Measurements from ENCODE around the gene TRPV5.

Gene TRPV5

GRCh38 chr7:142908290-142908689 lies 25.3 kb downstream of the TRPV5 start:
- no peak for DNase-seq

- DNase-seq = no peak
These were observed 26.9 kb downstream of the TRPV5 start for GRCh38 chr7:142906643-142907042.

GRCh38 chr7:142905759-142906158 lies 27.8 kb downstream of the TRPV5 start:
- no peak for DNase-seq

- no peak for DNase-seq
These were observed 29.4 kb downstream of the TRPV5 start for GRCh38 chr7:142904128-142904527.

- DNase-seq = no peak
These were observed 31.9 kb downstream of the TRPV5 start for GRCh38 chr7:142901426-142902259.

GRCh38 chr7:142899661-142900060 lies 33.9 kb downstream of the TRPV5 start:
- peak; percentile 38 for DNase-seq

GRCh38 chr7:142898377-142899170 lies 35.0 kb downstream of the TRPV5 start:
- no peak for DNase-seq

GRCh38 chr7:142897691-142898090 lies 35.9 kb downstream of the TRPV5 start:
- no peak for DNase-seq

GRCh38 chr7:142896741-142897379 lies 36.7 kb downstream of the TRPV5 start:
- no peak for DNase-seq

GRCh38 chr7:142896151-142896550 lies 37.4 kb downstream of the TRPV5 start:
- no peak for DNase-seq

- DNase-seq = no peak
These were observed 38.5 kb downstream of the TRPV5 start for GRCh38 chr7:142894985-142895593.

- no peak for DNase-seq
These were observed 39.2 kb downstream of the TRPV5 start for GRCh38 chr7:142894112-142894984.

GRCh38 chr7:142892951-142893350 lies 40.6 kb downstream of the TRPV5 start:
- DNase-seq = no peak

- DNase-seq = peak; percentile 34
These were observed 42.0 kb downstream of the TRPV5 start for GRCh38 chr7:142891490-142892082.

- DNase-seq = peak; percentile 27
These were observed 42.6 kb downstream of the TRPV5 start for GRCh38 chr7:142890874-142891485.

- no peak for DNase-seq
These were observed 43.7 kb downstream of the TRPV5 start for GRCh38 chr7:142889816-142890215.

- no peak for DNase-seq
These were observed 46.1 kb downstream of the TRPV5 start for GRCh38 chr7:142887282-142888015.

- no peak for DNase-seq
These were observed 46.7 kb downstream of the TRPV5 start for GRCh38 chr7:142886866-142887265.

GRCh38 chr7:142885311-142886230 lies 48.0 kb downstream of the TRPV5 start, which contains the start of gene TRPV6:
TSS of gene TRPV6 (minus strand) at chr7:142885745.
- DNase-seq = no peak

Data from retina (tissue), 1 donor.